Astrocyte (in vitro differentiated cells and primary cell): ENCODE measurements around the gene PHF21B.

ENCODE experiments used
- EZH2 ChIP-seq: IDR thresholded peaks from 2 replicates; pipeline ENCODE4 v1.6.1; 2012; ENCODE audit warnings: mild to moderate bottlenecking, low read length, inconsistent platforms; ENCODE audit not compliant: insufficient read depth
- TF ChIP-seq, protein P1 (sequence below): IDR thresholded peaks from 2 replicates; pipeline ENCODE4 v1.5.1; 2011; ENCODE audit warnings: low read depth, mild to moderate bottlenecking, inconsistent platforms, low read length, moderate library complexity; ENCODE audit not compliant: insufficient read depth

DNA sequence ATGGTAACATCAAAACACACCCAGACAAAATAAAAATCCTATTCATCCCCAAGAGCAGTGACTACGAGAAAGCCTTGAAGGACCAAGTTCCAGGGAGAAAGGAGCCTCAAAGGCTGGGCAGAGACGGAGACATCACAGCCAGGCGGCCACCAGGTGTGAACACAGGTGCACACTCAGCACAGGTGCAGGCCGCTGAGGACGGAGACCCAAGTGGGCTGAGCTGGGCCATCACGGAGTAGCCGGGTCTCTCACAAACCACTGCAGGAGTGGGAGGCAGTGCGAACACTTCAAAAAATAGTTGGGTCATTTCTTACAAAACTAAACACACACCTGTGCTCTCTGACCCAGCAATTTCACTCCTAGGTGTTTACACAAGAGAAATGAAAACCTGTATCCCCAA lies 72.6 kb downstream of the PHF21B start:
- TF ChIP-seq, protein P1, sequence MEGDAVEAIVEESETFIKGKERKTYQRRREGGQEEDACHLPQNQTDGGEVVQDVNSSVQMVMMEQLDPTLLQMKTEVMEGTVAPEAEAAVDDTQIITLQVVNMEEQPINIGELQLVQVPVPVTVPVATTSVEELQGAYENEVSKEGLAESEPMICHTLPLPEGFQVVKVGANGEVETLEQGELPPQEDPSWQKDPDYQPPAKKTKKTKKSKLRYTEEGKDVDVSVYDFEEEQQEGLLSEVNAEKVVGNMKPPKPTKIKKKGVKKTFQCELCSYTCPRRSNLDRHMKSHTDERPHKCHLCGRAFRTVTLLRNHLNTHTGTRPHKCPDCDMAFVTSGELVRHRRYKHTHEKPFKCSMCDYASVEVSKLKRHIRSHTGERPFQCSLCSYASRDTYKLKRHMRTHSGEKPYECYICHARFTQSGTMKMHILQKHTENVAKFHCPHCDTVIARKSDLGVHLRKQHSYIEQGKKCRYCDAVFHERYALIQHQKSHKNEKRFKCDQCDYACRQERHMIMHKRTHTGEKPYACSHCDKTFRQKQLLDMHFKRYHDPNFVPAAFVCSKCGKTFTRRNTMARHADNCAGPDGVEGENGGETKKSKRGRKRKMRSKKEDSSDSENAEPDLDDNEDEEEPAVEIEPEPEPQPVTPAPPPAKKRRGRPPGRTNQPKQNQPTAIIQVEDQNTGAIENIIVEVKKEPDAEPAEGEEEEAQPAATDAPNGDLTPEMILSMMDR = no peak
- no peak for TF ChIP-seq EZH2
